RWPE2 (cell line): Measurements from ENCODE around the gene RPAIN.
A peak's percentile ranks its signal among the peaks of the same experiment; 100 is the strongest.

ENCODE experiments used
- ATAC-seq: fragments of 200-7000 bp; cut with Tn5 transposase; 3 replicates; pipeline ENCODE4 v1.9.1; 2021; ENCODE audit warnings: low read depth
- DNase-seq: peaks from one replicate; pipeline ENCODE4 v3.0.0-alpha.2; 2020; ENCODE audit warnings: low spot score
- H3K27ac ChIP-seq: fragments of 450-650 bp; 2 replicates; pipeline ENCODE4 v1.5.1; 2017; ENCODE audit warnings: mild to moderate bottlenecking; ENCODE audit not compliant: poor library complexity, severe bottlenecking
- H3K27me3 ChIP-seq: fragments of 250-450 bp; sonication (Bioruptor Pico); 2 replicates; pipeline ENCODE4 v1.5.1; 2021; ENCODE audit warnings: mild to moderate bottlenecking, moderate library complexity; ENCODE audit not compliant: insufficient read depth, poor library complexity, severe bottlenecking
- H3K36me3 ChIP-seq: fragments of 250-450 bp; sonication (Bioruptor Pico); 2 replicates; pipeline ENCODE4 v1.5.1; 2020; ENCODE audit warnings: low read depth, mild to moderate bottlenecking, moderate library complexity
- H3K4me1 ChIP-seq: fragments of 250-450 bp; sonication (Bioruptor Pico); 2 replicates; pipeline ENCODE4 v1.5.1; 2021; ENCODE audit warnings: mild to moderate bottlenecking, moderate library complexity; ENCODE audit not compliant: insufficient read depth, poor library complexity, severe bottlenecking
- H3K4me3 ChIP-seq: fragments of 250-450 bp; sonication (Bioruptor Pico); 2 replicates; pipeline ENCODE4 v1.5.1; 2021; ENCODE audit warnings: mild to moderate bottlenecking, moderate library complexity; ENCODE audit not compliant: severe bottlenecking
- H3K9me3 ChIP-seq: fragments of 250-450 bp; sonication (Bioruptor Pico); 2 replicates; pipeline ENCODE4 v1.5.1; 2021; ENCODE audit warnings: mild to moderate bottlenecking, moderate library complexity; ENCODE audit not compliant: severe bottlenecking
- TF ChIP-seq, protein P1 (sequence below): fragments of 450-650 bp; IDR thresholded peaks from one replicate; pipeline ENCODE4 v1.5.1; 2017; ENCODE audit warnings: mild to moderate bottlenecking, moderate library complexity; ENCODE audit not compliant: poor library complexity, severe bottlenecking

Gene RPAIN, protein sequence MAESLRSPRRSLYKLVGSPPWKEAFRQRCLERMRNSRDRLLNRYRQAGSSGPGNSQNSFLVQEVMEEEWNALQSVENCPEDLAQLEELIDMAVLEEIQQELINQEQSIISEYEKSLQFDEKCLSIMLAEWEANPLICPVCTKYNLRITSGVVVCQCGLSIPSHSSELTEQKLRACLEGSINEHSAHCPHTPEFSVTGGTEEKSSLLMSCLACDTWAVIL

DNA sequence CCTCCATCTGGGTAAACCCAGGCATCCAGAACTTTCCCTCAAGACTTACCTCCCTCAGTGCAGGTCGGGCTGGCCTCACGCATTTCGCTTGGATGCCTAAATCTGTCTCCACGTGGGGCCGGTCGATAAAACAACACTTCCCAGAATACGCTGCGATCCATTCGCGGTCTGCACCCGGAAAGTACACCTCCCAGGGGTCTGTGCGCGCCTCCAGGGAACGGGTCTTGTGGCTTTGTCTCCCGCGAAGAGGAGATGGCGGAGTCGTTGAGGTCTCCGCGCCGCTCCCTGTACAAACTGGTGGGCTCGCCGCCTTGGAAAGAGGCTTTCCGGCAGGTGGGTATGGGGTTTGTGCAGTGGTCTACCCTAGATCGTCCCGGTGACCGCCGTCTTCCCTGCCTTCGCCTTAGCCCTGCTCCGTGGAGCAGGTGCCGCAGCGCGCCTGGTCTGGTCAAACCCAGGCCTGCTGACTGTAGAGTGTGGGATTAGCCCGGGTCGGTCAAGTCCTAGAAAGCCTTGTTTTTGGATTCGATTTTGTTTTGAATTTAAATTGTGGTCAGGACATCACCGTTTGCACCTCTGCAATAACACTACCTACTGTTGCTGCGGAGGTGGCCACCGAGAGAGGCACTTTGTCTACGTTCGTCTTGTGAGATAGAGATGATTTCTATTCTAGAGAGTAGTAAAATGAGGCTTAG lies at the start of gene RPAIN:
Gene RPAIN, plus strand, starts transcription at position 224 of the 695 bp plus-strand sequence. Its CDS starts 29 bp downstream, at position 253.
- TF ChIP-seq, protein P1, sequence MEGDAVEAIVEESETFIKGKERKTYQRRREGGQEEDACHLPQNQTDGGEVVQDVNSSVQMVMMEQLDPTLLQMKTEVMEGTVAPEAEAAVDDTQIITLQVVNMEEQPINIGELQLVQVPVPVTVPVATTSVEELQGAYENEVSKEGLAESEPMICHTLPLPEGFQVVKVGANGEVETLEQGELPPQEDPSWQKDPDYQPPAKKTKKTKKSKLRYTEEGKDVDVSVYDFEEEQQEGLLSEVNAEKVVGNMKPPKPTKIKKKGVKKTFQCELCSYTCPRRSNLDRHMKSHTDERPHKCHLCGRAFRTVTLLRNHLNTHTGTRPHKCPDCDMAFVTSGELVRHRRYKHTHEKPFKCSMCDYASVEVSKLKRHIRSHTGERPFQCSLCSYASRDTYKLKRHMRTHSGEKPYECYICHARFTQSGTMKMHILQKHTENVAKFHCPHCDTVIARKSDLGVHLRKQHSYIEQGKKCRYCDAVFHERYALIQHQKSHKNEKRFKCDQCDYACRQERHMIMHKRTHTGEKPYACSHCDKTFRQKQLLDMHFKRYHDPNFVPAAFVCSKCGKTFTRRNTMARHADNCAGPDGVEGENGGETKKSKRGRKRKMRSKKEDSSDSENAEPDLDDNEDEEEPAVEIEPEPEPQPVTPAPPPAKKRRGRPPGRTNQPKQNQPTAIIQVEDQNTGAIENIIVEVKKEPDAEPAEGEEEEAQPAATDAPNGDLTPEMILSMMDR = no peak
- peaks cover 4% of the 10 kb centered on the region for H3K4me1 ChIP-seq
- ATAC-seq = peak; percentile 76
- H3K4me3 ChIP-seq = peak within 1 kb of the TSS; percentile 77
- DNase-seq = peak; percentile 89
- H3K9me3 ChIP-seq = no peaks in the 10 kb centered on the region
- H3K36me3 ChIP-seq = peaks cover 64% of the 10 kb centered on the region
- H3K27ac ChIP-seq = peak within 1 kb of the TSS; percentile 61
- no peaks in the 10 kb centered on the region for H3K27me3 ChIP-seq

DNA sequence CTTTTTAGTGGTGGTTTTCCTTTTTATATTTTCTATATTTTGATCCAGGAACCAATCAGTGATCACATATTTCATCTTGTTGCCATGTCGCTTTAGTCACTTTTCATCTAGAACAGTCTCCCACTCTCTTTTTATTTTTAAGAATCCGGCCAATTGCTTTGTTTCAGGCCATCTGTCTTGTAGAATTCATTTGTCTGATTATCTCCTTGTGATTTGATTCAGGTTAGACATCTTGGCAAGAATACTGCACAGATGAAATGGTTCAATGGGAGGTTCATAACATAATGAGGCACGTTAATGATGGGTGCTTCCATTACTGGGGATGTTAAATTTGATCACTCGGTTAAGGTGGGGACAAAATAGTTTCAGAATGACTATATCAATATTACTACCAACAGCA lies 49.6 kb upstream of the RPAIN start:
- ATAC-seq = no peak
- Histone ChIP-seq H3K9me3 (no peaks in the 10 kb centered on the region), H3K4me1 (peaks cover 10% of the 10 kb centered on the region), H3K36me3 (peaks cover 80% of the 10 kb centered on the region), H3K4me3 (no peak overlapping the region), H3K27me3 (no peaks in the 10 kb centered on the region), H3K27ac (no peak overlapping the region)
- no peak for DNase-seq
- TF ChIP-seq, protein P1 = no peak

DNA sequence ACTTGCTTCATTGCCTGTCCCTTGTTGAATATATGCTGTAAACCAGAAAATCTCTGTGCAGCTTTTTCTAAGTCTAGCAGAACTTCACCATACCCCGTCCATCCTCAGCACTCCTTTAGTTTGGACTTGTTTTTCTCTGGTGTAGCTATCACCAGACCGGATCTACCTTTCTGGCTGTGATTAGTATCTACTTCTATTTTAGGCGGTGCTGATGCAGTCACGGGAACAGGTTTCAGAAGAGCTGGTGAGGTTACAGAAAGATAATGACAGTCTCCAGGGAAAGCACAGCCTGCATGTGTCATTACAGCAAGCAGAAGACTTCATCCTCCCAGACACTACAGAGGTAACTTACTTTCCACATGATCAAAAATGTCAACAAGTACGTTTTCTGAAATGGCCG lies 46.9 kb upstream of the RPAIN start:
- Histone ChIP-seq H3K4me3 (no peak overlapping the region), H3K27me3 (no peaks in the 10 kb centered on the region), H3K36me3 (peaks cover 83% of the 10 kb centered on the region), H3K9me3 (no peaks in the 10 kb centered on the region), H3K27ac (no peak overlapping the region), H3K4me1 (no peaks in the 10 kb centered on the region)
- no peak for ATAC-seq
- TF ChIP-seq, protein P1 = no peak
- no peak for DNase-seq

DNA sequence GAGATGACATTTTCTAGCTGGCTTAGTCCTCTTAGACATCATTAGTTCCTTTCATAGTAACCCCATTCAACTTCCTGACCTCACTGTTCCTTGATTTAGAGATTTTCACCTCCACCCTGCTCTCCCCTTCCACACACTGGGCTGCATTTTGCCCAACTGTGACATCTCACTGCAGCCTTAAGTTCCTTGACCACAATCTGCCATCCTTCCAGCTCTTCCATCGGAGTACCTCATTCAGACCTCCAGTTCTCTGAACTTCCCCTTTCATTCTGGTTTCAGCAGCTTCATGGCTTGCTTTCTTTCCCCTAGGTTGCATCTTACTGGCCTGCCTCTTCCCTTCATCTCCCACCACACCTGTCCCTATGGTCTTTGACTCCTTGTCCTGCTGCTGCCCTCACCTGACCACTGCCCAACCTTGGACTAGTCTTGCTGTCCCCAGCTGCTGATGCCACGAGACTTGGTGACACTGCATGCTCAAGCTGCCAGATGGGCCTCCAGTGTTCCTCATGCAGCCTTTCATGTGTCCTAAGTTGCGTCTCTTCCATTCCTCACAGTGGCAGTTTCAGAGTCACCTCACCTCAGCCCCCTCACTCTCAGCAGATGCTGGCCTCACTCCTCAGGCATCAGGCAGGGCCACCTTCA lies 41.3 kb upstream of the RPAIN start:
- Histone ChIP-seq H3K27me3 (no peaks in the 10 kb centered on the region), H3K36me3 (peaks cover 90% of the 10 kb centered on the region), H3K4me1 (no peaks in the 10 kb centered on the region), H3K9me3 (no peaks in the 10 kb centered on the region), H3K4me3 (no peak overlapping the region), H3K27ac (no peak overlapping the region)
- DNase-seq (no peak), ATAC-seq (no peak)
- TF ChIP-seq, protein P1 = no peak
